NCI-H146 treated with DMSO at 0.1 percent for 48 hours (cell line): ENCODE data around the gene ALDH3A2.
A peak's percentile ranks its signal among the peaks of the same experiment; 100 is the strongest.

Source experiments
- DNase-seq: peaks from one replicate; lab custom pipeline; 2025; ENCODE audit not compliant: unreplicated experiment; lab: John Stamatoyannopoulos, UW

Gene ALDH3A2

GRCh38 chr17:19648475-19649273 is at the start of gene ALDH3A2:
Gene ALDH3A2, plus strand, starts transcription at chr17:19648751. Its CDS starts 221 bp downstream, at chr17:19648972.
- DNase-seq, result peak; percentile 60

DNA sequence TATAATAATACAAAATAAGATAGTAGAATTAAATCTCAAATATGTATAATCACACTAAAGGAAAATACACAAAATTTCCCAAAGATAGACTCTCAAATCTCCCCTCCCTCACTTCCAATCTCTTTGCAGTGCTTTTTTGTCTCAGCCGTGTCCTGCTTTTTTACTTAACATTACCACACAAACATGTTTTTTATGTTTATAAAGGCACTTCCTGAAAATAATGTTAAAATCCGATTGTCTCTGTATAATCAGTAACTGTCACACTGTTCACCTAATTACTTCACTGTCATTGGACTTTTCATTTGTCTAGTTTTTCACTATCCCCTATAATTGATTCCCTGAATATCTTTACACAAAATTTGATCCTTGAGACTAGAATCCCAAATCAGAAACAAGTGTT is 38.2 kb upstream of the ALDH3A2 start:
- DNase-seq, result no peak

- DNase-seq, result no peak
Observed at GRCh38 chr17:19610879-19611278, 37.7 kb upstream of the ALDH3A2 start.

DNA sequence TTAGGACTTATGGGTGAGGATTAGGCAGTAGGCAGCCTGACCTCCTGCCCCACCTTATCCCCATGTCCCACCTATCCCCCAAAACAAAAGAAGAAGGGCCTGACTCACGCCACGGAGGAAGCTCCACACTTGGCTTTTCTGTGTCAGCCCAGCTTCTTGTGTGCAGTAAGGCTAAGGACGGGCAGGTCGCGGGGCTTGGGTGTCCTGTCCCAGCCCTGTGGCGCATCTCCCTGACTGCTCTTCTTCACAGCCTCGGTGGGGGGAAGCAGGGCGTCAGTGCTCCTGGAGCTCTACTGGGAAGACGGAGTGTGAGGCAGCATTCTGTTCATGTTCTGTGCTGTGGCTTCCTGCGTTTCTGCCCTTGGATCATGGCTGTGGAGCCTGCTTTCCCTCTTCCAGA is 34.6 kb upstream of the ALDH3A2 start:
- DNase-seq, result no peak

DNA sequence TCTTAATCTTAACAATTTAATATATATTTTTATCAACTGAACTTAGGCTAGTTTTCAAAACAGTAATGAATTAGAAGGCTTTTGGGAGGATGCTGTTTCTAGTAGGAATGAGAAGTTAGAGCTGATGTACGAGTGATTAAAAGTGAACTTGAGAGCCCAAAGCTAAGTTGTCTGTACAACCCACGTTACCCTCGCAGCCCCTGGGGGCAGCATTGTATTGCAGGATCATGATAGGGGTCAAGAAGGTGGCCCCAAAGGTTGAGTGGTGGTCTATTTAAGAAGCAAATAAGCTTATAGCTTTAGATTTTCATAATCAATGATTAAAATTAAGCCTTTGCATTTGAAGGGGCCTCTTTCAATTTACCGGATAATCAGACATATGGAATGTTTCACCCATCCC is 33.7 kb upstream of the ALDH3A2 start:
- DNase-seq, result no peak

DNA sequence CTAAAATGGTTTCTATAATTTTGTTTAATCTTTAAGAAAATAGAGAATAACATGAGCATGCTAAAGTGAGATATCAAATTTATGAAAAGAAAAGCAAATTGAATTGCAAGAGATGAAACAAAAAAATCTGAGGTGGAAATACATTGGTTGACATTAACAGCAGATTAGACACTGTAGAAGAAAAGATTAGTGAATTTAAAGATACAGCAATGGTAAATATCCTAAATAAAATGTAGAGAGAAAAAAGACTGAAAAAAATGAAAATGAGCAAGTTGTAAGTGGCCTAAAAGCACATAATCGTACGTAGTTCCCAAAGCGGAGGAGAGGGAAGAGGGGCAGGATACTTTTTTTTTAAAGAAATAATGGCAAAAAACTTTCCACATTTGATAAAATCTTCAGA is 30.5 kb upstream of the ALDH3A2 start:
- no peak for DNase-seq

- DNase-seq, result no peak
Observed at GRCh38 chr17:19619705-19620325, 28.7 kb upstream of the ALDH3A2 start.

DNA sequence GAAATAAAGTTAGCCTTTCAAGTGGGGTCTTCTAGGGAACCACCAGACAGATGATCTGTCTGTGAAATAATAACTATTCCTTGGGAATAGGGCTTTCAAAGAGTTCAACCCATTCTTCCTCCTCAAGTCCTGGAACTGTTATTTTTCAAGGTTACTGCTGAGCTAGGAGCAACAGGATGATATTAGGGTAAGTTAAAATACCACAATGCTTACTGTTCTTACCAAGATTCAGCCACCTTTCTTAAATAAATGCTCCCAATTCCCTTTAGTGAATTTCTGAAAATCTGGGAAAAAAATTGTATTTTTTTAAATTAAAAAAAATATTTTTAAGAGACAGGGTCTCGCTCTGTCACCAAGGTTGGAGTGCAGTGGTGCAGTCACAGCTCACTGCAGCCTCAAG is 26.9 kb upstream of the ALDH3A2 start:
- DNase-seq, result no peak

- DNase-seq, result no peak
Observed at GRCh38 chr17:19626079-19626478, 22.5 kb upstream of the ALDH3A2 start.

GRCh38 chr17:19629449-19629848 is 19.1 kb upstream of the ALDH3A2 start:
- DNase-seq, result no peak

DNA sequence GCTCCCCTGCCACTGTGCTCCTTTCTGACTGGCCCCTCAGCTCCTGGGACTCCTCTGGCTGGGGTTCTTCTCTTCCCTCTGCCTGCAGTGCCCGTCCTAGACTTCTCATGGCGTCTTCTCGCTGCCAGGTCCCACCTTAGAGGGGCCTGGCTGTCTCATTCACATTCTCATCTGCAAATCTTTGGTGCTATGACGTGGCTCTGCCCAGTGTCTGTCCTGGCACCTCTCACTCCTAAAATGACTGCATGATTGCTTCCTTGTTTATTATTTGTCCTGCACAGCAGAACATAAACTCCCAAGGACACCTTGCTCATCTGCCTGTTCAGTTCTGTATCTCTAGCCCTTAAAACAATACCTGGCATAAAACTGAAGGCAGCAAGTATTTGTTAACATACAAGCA is 18.5 kb upstream of the ALDH3A2 start:
- no peak for DNase-seq

- no peak for DNase-seq
Observed at GRCh38 chr17:19630661-19631060, 17.9 kb upstream of the ALDH3A2 start.

GRCh38 chr17:19631905-19632304 is 16.6 kb upstream of the ALDH3A2 start:
- DNase-seq, result no peak

DNA sequence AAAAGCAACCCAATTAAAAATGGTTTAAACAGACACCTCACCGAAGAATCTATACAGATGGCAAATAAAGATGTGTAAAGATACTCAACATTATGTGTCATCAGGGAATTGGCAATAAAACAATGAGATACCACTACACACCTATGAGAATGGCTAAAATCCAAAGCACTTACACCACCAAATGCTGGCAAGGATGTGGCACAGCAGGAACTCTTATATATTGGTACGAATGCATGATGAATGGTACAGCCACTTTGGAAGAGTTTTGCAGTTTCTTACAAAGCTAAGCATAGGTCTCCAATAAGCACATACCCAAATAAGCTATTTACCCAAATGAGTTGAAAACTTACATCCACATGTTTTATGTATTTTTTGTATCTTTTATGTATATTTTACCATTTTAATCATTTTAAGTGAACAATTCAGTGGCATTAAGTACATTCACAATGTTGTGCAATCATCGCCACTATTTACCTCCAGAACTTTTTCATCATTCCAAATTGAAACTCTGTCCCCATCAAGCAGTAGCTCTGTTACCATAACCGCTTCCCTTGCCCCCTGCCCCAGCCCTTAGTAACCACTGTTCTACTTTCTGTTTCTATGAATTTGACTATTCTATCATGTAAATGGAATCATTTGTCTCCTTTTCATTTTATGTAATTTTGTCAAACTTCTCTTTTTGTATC is 6.7 kb upstream of the ALDH3A2 start:
- no peak for DNase-seq

DNA sequence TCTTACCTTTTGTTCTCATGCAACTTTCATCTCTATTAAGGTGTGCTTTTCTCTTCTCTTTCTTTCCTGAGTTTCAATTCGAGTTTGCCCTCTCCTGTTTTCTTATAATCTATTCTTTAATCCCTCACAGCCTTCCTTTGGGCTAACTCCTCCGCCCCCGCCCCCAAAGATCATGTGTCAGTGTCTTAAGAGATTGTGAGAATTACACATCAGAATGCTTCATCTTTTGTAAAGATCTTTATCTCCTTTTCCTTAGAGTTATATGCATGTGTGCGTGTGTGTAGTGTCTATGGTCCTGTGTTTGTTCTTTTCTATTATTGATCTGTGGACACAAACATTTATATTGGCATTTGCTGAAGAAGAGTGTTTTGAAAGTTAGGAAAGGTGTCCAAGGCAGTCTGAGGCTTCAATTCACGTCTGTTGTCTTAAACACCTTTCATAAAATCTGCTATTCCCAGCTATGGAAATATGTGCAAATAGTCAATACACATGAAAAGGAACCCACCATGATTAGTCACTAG is 6.1 kb upstream of the ALDH3A2 start:
- no peak for DNase-seq

GRCh38 chr17:19644493-19645210 is 3.9 kb upstream of the ALDH3A2 start:
- DNase-seq, result no peak

- DNase-seq, result no peak
Observed at GRCh38 chr17:19645734-19646201, 2.8 kb upstream of the ALDH3A2 start.

GRCh38 chr17:19646788-19647696 is 1.5 kb upstream of the ALDH3A2 start:
- DNase-seq, result peak; percentile 93

DNA sequence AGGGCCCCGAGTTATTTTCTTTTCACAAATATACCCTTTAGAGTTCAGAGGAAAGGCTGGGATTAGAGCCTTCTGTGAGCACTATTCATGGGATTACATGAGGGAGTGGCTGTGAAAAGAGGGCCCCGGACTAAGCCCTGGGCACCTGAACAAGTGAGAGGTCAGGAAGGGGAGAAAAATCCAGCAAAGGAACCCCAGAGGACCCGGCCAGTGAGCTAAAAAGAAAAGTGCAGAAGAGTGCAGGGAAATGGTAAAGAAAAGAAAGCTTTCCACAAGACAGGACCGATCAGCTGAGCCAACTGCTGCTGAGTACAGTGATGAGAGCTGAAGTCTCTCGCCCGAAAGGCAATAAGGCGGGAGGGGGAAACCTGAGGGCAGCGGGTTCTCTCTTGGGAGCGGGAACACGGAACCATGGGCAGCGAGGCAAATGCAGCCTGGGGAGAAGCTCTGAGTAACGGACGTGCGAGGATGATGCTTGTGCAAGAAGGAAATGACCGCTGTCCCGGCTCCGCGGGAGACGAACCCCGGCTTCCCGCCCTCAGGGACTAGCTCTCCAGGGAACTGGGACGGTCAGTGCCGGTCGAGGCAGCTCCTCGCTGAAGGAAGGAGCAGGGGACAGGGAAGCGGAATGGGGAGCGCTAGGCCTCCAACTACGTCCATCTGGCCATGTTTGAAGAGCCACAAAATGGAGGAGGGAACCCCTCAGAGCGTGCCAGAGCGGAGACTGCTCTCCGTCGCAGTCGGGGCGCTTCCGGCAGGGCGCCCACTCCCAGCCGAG is 665 bp upstream of the ALDH3A2 start:
- DNase-seq, result no peak

- no peak for DNase-seq
Observed at GRCh38 chr17:19649274-19649541, 657 bp downstream of the ALDH3A2 start.
